Stimulated activated CD4-positive, alpha-beta T cell treated with anti-CD3 and anti-CD28 coated beads, Interleukin-4, amount 100 ng/mL, for 24 hours (primary cell): ENCODE data around the gene VGLL3.
"Not testable (repeated sequence)": the region's sequence is repeated elsewhere in the genome, so short reads cannot be mapped to it uniquely, and the experiment has no call there.

ENCODE experiments used
- DNase-seq: peaks from one replicate; pipeline ENCODE4 v3.0.0-alpha.2; 2020

Gene VGLL3

GRCh38 chr3:86990734-86991481, at the start of gene VGLL3:
Gene VGLL3, minus strand, starts transcription at chr3:86991149. Its CDS starts 406 bp downstream, at chr3:86990743.
- DNase-seq: no peak

GRCh38 chr3:87037652-87038051, 46.7 kb upstream of the VGLL3 start:
- no peak for DNase-seq

GRCh38 chr3:87036671-87037070, 45.7 kb upstream of the VGLL3 start:
- no peak for DNase-seq

- no peak for DNase-seq
Observed at GRCh38 chr3:87035339-87035738, 44.4 kb upstream of the VGLL3 start.

- no peak for DNase-seq
Observed at GRCh38 chr3:87033205-87033604, 42.3 kb upstream of the VGLL3 start.

GRCh38 chr3:87025661-87026645, 35.0 kb upstream of the VGLL3 start:
- DNase-seq: no peak

- DNase-seq: not testable (repeated sequence)
Observed at GRCh38 chr3:87017370-87017769, 26.4 kb upstream of the VGLL3 start.

- no peak for DNase-seq
Observed at GRCh38 chr3:87009271-87009670, 18.3 kb upstream of the VGLL3 start.

- DNase-seq: no peak
Observed at GRCh38 chr3:87006844-87007439, 16.0 kb upstream of the VGLL3 start.

GRCh38 chr3:87004883-87005282, 13.9 kb upstream of the VGLL3 start:
- DNase-seq: no peak

GRCh38 chr3:87002346-87002745, 11.4 kb upstream of the VGLL3 start:
- no peak for DNase-seq

GRCh38 chr3:87001473-87002098, 10.6 kb upstream of the VGLL3 start:
- no peak for DNase-seq

GRCh38 chr3:87000940-87001339, 10.0 kb upstream of the VGLL3 start:
- DNase-seq: no peak

GRCh38 chr3:86998569-86998968, 7.6 kb upstream of the VGLL3 start:
- DNase-seq: no peak

GRCh38 chr3:86996261-86996955, 5.5 kb upstream of the VGLL3 start:
- no peak for DNase-seq

- DNase-seq: no peak
Observed at GRCh38 chr3:86995537-86995936, 4.6 kb upstream of the VGLL3 start.

GRCh38 chr3:86993704-86994103, 2.8 kb upstream of the VGLL3 start:
- no peak for DNase-seq

- DNase-seq: no peak
Observed at GRCh38 chr3:86991840-86992435, 989 bp upstream of the VGLL3 start.

- DNase-seq: no peak
Observed at GRCh38 chr3:86991482-86991815, 500 bp upstream of the VGLL3 start.

GRCh38 chr3:86990012-86990733, 776 bp downstream of the VGLL3 start:
- DNase-seq: no peak

GRCh38 chr3:86989611-86990010, 1.3 kb downstream of the VGLL3 start:
- no peak for DNase-seq
